Activated naive CD4-positive, alpha-beta T cell treated with anti-CD3 and anti-CD28 coated beads, Interleukin-2, amount 50 U/mL, for 24 hours (primary cell): Measurements from ENCODE around the gene NOL9.
"Not testable (repeated sequence)": the region's sequence is repeated elsewhere in the genome, so short reads cannot be mapped to it uniquely, and the experiment has no call there.

Experiments
- H3K27ac Mint-ChIP-seq: one replicate; pipeline ENCODE4 v1.8.0; 2021; ENCODE audit warnings: mild to moderate bottlenecking, mixed read lengths
- H3K27me3 Mint-ChIP-seq: one replicate; pipeline ENCODE4 v1.8.0; 2021; ENCODE audit warnings: mixed read lengths
- H3K36me3 Mint-ChIP-seq: one replicate; pipeline ENCODE4 v1.8.0; 2021; ENCODE audit warnings: mixed read lengths
- H3K4me1 Mint-ChIP-seq: one replicate; pipeline ENCODE4 v1.8.0; 2021; ENCODE audit warnings: mixed read lengths
- H3K4me3 Mint-ChIP-seq: one replicate; pipeline ENCODE4 v1.8.0; 2021; ENCODE audit warnings: mild to moderate bottlenecking, mixed read lengths
- H3K9me3 Mint-ChIP-seq: one replicate; pipeline ENCODE4 v1.8.0; 2021; ENCODE audit warnings: mixed read lengths

Gene NOL9

GRCh38 chr1:6554031-6554906 lies at the start of gene NOL9:
Gene NOL9, minus strand, starts transcription at chr1:6554513. Its CDS starts 11 bp downstream, at chr1:6554502.
- peak within 1 kb of the TSS; percentile 70 for H3K27ac Mint-ChIP-seq
- peak within 1 kb of the TSS; percentile 86 for H3K4me3 Mint-ChIP-seq
- H3K4me1 Mint-ChIP-seq, result peaks cover 19% of the 10 kb centered on the region
- H3K36me3 Mint-ChIP-seq, result peaks cover 3% of the 10 kb centered on the region
- no peaks in the 10 kb centered on the region for H3K27me3 Mint-ChIP-seq
- H3K9me3 Mint-ChIP-seq, result no peaks in the 10 kb centered on the region

GRCh38 chr1:6603238-6603914 lies 49.1 kb upstream of the NOL9 start:
- H3K36me3 Mint-ChIP-seq, result peaks cover 12% of the 10 kb centered on the region

DNA sequence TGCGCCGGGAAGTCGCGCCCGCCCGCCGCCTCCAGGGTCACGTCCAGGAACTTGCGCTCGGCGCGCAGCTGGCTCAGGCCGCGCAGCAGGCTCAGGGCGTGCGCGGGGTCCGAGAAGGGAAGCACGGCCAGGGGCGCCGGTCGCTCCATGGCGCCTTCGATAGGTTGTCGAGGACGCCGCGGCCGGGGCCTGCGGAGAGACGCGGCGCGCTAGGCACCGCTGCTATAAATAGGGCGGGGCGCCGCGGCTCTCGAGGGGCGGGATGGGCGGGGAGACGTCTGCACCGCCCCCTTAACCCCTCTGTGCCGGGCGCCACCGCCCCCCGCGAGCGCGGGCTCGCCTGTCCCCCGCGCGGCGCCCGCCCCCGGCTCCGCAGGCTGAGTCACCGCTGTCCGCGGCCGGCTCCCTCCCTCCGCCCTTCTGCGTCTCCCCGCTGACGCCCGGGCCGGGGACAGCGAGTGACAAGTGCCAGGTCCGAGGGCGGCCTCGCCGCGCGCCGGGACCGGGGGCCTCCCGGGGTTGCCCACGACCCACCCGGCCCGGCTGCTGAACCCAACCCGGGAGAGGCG lies 48.4 kb upstream of the NOL9 start, which contains the start of gene KLHL21:
Gene KLHL21, minus strand, starts transcription at position 201 of the 569 bp plus-strand sequence. Its CDS starts 52 bp downstream, at position 149.
- H3K27me3 Mint-ChIP-seq, result no peaks in the 10 kb centered on the region
- peak within 1 kb of the TSS; percentile 99 for H3K27ac Mint-ChIP-seq
- H3K4me3 Mint-ChIP-seq, result peak within 1 kb of the TSS; percentile 100
- H3K36me3 Mint-ChIP-seq, result peaks cover 12% of the 10 kb centered on the region
- no peaks in the 10 kb centered on the region for H3K9me3 Mint-ChIP-seq
- H3K4me1 Mint-ChIP-seq, result peaks cover 31% of the 10 kb centered on the region

More at GRCh38 chr1:6603238-6603914, 49.1 kb upstream of the NOL9 start:
- Mint-ChIP-seq H3K9me3 (no peaks in the 10 kb centered on the region), H3K4me1 (peaks cover 28% of the 10 kb centered on the region), H3K27me3 (no peaks in the 10 kb centered on the region), H3K4me3 (peak overlapping the region; percentile 85), H3K27ac (peak overlapping the region; percentile 93)

GRCh38 chr1:6601923-6602668 lies 47.8 kb upstream of the NOL9 start:
- Mint-ChIP-seq H3K4me3 (peak overlapping the region; percentile 100), H3K9me3 (no peaks in the 10 kb centered on the region), H3K27ac (peak overlapping the region; percentile 99), H3K4me1 (peaks cover 36% of the 10 kb centered on the region), H3K36me3 (peaks cover 12% of the 10 kb centered on the region), H3K27me3 (no peaks in the 10 kb centered on the region)

GRCh38 chr1:6601049-6601922 lies 47.0 kb upstream of the NOL9 start:
- peak overlapping the region; percentile 100 for H3K4me3 Mint-ChIP-seq
- H3K27ac Mint-ChIP-seq, result peak overlapping the region; percentile 99
- peaks cover 12% of the 10 kb centered on the region for H3K36me3 Mint-ChIP-seq
- H3K9me3 Mint-ChIP-seq, result no peaks in the 10 kb centered on the region
- peaks cover 44% of the 10 kb centered on the region for H3K4me1 Mint-ChIP-seq
- no peaks in the 10 kb centered on the region for H3K27me3 Mint-ChIP-seq

DNA sequence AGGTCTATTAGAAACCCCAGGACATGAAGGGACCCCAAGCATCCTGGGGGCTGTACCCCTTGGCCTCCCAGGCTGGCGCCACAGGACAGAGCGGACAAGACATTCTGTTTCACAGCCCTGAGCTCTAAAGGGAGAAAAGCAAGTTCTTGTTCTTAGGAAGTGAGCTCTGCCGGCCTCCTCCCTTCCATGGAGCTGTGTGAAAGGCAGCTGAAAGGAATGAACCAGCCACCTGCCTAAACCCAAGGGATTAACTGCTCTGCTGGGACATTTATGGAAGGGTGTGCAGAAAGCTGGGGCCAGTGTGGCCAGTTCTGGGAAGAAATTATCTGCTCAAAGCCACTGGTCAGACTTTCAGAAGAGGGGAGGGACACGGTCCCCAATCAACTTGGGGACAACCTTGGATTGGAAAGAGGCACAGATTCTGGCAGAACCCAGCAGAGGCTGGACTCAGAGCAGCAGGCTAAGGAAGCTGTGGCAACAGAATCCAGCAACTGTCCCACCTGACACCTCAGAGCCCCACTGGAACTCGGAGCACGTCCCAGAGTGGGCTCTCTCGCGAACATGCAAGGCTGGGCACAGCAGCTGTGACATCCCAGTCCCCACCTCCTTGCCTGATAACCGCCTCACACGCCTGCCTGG lies 46.2 kb upstream of the NOL9 start:
- H3K9me3 Mint-ChIP-seq, result no peaks in the 10 kb centered on the region
- peaks cover 12% of the 10 kb centered on the region for H3K36me3 Mint-ChIP-seq
- H3K27ac Mint-ChIP-seq, result peak overlapping the region; percentile 99
- no peaks in the 10 kb centered on the region for H3K27me3 Mint-ChIP-seq
- H3K4me3 Mint-ChIP-seq, result peak overlapping the region; percentile 100
- H3K4me1 Mint-ChIP-seq, result peaks cover 51% of the 10 kb centered on the region

- Mint-ChIP-seq H3K27ac (peak overlapping the region; percentile 99), H3K4me3 (peak overlapping the region; percentile 100), H3K36me3 (peaks cover 12% of the 10 kb centered on the region), H3K4me1 (peaks cover 57% of the 10 kb centered on the region)
- H3K27me3 Mint-ChIP-seq, H3K9me3 Mint-ChIP-seq: not testable (repeated sequence)
Observed at GRCh38 chr1:6599991-6600390, 45.7 kb upstream of the NOL9 start.

DNA sequence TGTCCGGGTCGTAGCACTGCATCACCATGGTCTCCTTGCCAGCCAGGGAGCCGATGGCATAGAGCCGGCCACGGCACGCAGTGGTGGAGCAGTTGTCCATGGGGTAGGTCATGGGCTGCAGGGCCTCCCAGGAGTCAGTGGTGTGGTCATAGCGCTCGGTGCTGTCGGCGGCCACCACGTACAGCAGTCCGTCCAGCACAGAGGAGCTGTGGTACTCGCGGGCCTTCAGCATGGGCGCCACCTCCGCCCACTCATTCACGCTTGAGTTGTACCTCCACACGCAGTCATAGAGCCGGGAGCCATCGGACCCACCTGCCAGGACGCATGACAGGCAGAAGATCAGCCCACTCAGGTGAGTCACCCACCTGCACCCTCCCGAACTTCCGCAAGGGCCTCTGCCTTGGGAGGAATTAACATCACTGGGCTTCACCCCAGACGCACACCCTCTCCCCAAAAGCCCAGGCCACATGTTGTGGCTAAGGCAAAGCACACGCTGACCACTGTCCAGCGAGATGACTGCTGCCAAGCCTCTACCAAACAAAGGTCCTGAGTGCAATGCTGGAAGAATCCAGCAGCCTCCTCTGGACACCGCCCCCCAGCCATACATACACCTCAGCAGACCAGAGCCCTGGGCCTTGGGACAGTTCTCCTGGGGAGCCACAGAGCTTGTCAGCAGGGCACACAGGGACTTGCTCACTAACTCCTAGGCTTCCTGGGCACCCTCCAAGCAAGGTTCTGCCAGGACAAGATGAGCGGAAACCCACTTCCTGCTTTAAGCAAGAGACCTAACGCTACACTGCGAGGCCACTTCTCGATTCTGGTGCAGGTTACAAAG lies 45.0 kb upstream of the NOL9 start:
- peak overlapping the region; percentile 89 for H3K27ac Mint-ChIP-seq
- H3K9me3 Mint-ChIP-seq, result no peaks in the 10 kb centered on the region
- H3K27me3 Mint-ChIP-seq, result no peaks in the 10 kb centered on the region
- H3K36me3 Mint-ChIP-seq, result peaks cover 12% of the 10 kb centered on the region
- H3K4me1 Mint-ChIP-seq, result peaks cover 57% of the 10 kb centered on the region
- H3K4me3 Mint-ChIP-seq, result peak overlapping the region; percentile 100

DNA sequence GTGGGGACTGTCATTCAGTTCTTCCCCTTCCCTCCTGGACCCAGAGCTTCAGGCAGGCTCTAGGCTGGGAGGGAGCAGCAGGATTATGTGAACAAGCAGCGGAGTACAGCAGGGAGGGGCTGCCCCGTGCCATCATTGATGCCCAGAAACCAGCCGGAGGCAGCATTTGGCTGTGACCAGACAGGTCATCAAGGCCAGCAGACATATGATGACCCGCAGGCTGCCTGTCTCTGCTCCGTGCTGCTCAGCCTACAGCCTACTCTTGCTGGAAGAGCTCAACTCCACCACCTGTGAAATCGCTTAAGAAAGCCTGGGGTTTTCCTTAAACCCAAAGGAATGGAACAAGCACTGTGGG lies 43.4 kb upstream of the NOL9 start:
- no peaks in the 10 kb centered on the region for H3K9me3 Mint-ChIP-seq
- H3K36me3 Mint-ChIP-seq, result peaks cover 12% of the 10 kb centered on the region
- H3K4me3 Mint-ChIP-seq, result peak overlapping the region; percentile 19
- no peak overlapping the region for H3K27ac Mint-ChIP-seq
- H3K4me1 Mint-ChIP-seq, result peaks cover 52% of the 10 kb centered on the region
- H3K27me3 Mint-ChIP-seq, result no peaks in the 10 kb centered on the region

DNA sequence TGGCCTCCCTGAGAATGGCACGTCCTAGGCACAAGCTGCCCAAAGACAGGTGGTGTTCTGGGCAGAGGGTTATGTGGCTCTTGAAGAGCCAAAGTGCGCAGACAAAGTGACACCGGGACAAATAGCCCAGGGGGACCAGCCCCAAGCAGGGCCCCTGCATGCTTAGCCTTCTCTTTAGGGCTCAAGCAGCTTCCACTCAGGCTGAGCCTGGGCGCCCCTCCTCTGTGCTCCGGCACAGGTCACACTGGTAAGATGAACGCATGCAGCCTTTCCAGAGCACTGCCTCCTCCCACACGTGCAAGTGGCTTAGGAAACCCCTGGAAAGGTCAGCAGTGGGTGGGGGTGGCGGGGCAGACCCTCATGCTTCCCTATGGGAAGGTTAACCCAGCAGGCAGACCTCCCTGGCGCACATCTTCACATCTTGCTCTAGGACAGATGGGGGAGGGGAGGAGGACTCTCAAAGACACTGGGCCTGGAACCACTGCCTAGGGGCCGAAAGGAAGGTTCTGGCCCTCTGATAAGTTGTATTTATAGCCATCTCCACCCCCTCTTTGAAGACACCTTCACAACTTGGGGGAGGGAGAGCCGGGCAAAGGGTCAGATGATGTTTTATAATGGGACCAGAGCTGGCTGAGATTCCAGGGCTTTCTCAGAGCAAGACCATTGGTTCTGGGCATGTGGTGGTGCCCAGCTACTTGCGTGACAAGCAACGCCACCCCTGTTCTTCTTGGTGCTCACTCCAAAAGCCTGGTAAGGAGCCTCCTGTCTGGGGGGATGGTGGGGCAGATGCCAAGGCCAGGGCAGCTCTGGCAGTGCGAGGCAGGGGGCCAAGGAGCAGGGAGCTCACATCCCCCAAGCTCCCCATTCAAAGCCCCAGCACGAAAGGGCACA lies 42.8 kb upstream of the NOL9 start:
- H3K9me3 Mint-ChIP-seq, result no peaks in the 10 kb centered on the region
- H3K27me3 Mint-ChIP-seq, result no peaks in the 10 kb centered on the region
- H3K4me3 Mint-ChIP-seq, result peak overlapping the region; percentile 19
- H3K36me3 Mint-ChIP-seq, result peaks cover 12% of the 10 kb centered on the region
- peaks cover 56% of the 10 kb centered on the region for H3K4me1 Mint-ChIP-seq
- H3K27ac Mint-ChIP-seq, result no peak overlapping the region

DNA sequence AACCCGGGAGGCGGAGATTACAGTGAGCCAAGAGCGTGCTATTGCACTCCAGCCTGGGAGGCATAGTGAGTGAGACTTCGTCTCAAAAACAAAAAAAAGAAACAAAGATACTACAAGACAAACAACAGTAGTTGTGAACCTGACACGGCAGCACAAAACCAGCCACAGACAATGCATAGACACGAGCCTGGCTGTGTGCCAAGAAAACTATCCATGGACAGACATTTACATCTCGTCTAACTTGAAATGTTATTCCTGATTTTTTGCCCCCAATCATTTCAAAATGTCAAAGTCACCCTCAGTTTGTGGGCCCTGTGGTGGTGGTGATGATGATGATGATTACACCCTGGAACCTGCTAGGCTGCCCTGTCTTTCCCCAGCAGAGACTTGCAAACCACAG lies 42.0 kb upstream of the NOL9 start:
- no peaks in the 10 kb centered on the region for H3K9me3 Mint-ChIP-seq
- no peaks in the 10 kb centered on the region for H3K27me3 Mint-ChIP-seq
- peak overlapping the region; percentile 11 for H3K4me3 Mint-ChIP-seq
- no peak overlapping the region for H3K27ac Mint-ChIP-seq
- peaks cover 12% of the 10 kb centered on the region for H3K36me3 Mint-ChIP-seq
- peaks cover 64% of the 10 kb centered on the region for H3K4me1 Mint-ChIP-seq

GRCh38 chr1:6594977-6595740 lies 40.8 kb upstream of the NOL9 start:
- Mint-ChIP-seq H3K27me3 (no peaks in the 10 kb centered on the region), H3K4me3 (peak overlapping the region; percentile 19), H3K27ac (peak overlapping the region; percentile 12), H3K36me3 (peaks cover 7% of the 10 kb centered on the region), H3K4me1 (peaks cover 74% of the 10 kb centered on the region), H3K9me3 (no peaks in the 10 kb centered on the region)
